ACC112 (cell line): ENCODE measurements around the gene PFKM.
A peak's percentile ranks its signal among the peaks of the same experiment; 100 is the strongest.

Experiments used
- H2AFZ ChIP-seq: fragments of 200-600 bp; sonication (generic); one replicate; pipeline ENCODE4 v1.6.0; 2017; ENCODE audit warnings: antibody characterized with exemption, low read length; ENCODE audit not compliant: unreplicated experiment
- H3K27ac ChIP-seq: fragments of 200-600 bp; sonication (generic); 2 replicates; pipeline ENCODE4 v1.5.1; 2014; ENCODE audit warnings: low read depth, mild to moderate bottlenecking, antibody characterized with exemption, low read length, moderate library complexity
- H3K27me3 ChIP-seq: fragments of 200-600 bp; sonication (generic); 2 replicates; pipeline ENCODE4 v1.6.1; 2014; ENCODE audit warnings: mild to moderate bottlenecking, antibody characterized with exemption, low read length, moderate library complexity, mixed read lengths; ENCODE audit not compliant: insufficient read depth
- H3K36me3 ChIP-seq: fragments of 200-600 bp; sonication (generic); 2 replicates; pipeline ENCODE4 v1.6.1; 2016; ENCODE audit warnings: mild to moderate bottlenecking, antibody characterized with exemption, low read length, moderate library complexity, mixed read lengths; ENCODE audit not compliant: insufficient read depth
- H3K4me1 ChIP-seq: fragments of 200-600 bp; sonication (generic); one replicate; pipeline ENCODE4 v1.6.1; 2016; ENCODE audit warnings: low read length, mixed read lengths; ENCODE audit not compliant: insufficient read depth, unreplicated experiment, control insufficient read depth
- H3K4me3 ChIP-seq: fragments of 200-600 bp; sonication (generic); 2 replicates; pipeline ENCODE4 v1.5.1; 2014; ENCODE audit warnings: mild to moderate bottlenecking, low read depth, low read length
- H3K79me2 ChIP-seq: fragments of 200-600 bp; sonication (generic); one replicate; pipeline ENCODE4 v1.6.0; 2016; ENCODE audit warnings: low read length; ENCODE audit not compliant: control insufficient read depth, unreplicated experiment, insufficient read depth

Gene PFKM

GRCh38 chr12:48177982-48178381, 58.8 kb downstream of the PFKM start:
- no peaks in the 10 kb centered on the region for H3K36me3 ChIP-seq
- no peak overlapping the region for H3K27ac ChIP-seq
- H3K4me1 ChIP-seq: no peaks in the 10 kb centered on the region
- H2AFZ ChIP-seq: no peak overlapping the region
- H3K4me3 ChIP-seq: no peak overlapping the region
- H3K27me3 ChIP-seq: peaks cover 48% of the 10 kb centered on the region
- H3K79me2 ChIP-seq: no peaks in the 10 kb centered on the region

GRCh38 chr12:48179466-48179865, 60.3 kb downstream of the PFKM start:
- no peak overlapping the region for H3K4me3 ChIP-seq
- no peak overlapping the region for H2AFZ ChIP-seq
- no peaks in the 10 kb centered on the region for H3K4me1 ChIP-seq
- no peaks in the 10 kb centered on the region for H3K36me3 ChIP-seq
- H3K27me3 ChIP-seq: peaks cover 58% of the 10 kb centered on the region
- H3K79me2 ChIP-seq: no peaks in the 10 kb centered on the region
- no peak overlapping the region for H3K27ac ChIP-seq

GRCh38 chr12:48180424-48180823, 61.3 kb downstream of the PFKM start:
- peaks cover 68% of the 10 kb centered on the region for H3K27me3 ChIP-seq
- H3K79me2 ChIP-seq: no peaks in the 10 kb centered on the region
- no peaks in the 10 kb centered on the region for H3K36me3 ChIP-seq
- H3K4me1 ChIP-seq: no peaks in the 10 kb centered on the region
- no peak overlapping the region for H3K27ac ChIP-seq
- H3K4me3 ChIP-seq: no peak overlapping the region
- H2AFZ ChIP-seq: no peak overlapping the region

- Histone ChIP-seq H2AFZ (no peak overlapping the region), H3K4me1 (no peaks in the 10 kb centered on the region), H3K27me3 (peaks cover 73% of the 10 kb centered on the region), H3K79me2 (no peaks in the 10 kb centered on the region), H3K27ac (no peak overlapping the region), H3K4me3 (no peak overlapping the region), H3K36me3 (no peaks in the 10 kb centered on the region)
Observed at GRCh38 chr12:48180857-48181495, 61.8 kb downstream of the PFKM start.

- peak overlapping the region; percentile 18; the same call in 1 of the 2 replicates for H3K27ac ChIP-seq
Observed at GRCh38 chr12:48182631-48183030, 63.5 kb downstream of the PFKM start.

GRCh38 chr12:48183091-48183875, 64.1 kb downstream of the PFKM start, which contains the start of gene CCDC184:
Gene CCDC184, plus strand, starts transcription at chr12:48183644. Its CDS starts 479 bp downstream, at chr12:48184123.
- H3K4me3 ChIP-seq: peak within 1 kb of the TSS; percentile 78
- H3K4me1 ChIP-seq: peaks cover 2% of the 10 kb centered on the region
- peak within 1 kb of the TSS; percentile 18; the same call in 1 of the 2 replicates for H3K27ac ChIP-seq
- H3K79me2 ChIP-seq: no peaks in the 10 kb centered on the region
- no peaks in the 10 kb centered on the region for H3K36me3 ChIP-seq
- peak within 1 kb of the TSS; percentile 97 for H2AFZ ChIP-seq
- peaks cover 54% of the 10 kb centered on the region for H3K27me3 ChIP-seq

More at GRCh38 chr12:48182631-48183030, 63.5 kb downstream of the PFKM start:
- Histone ChIP-seq H3K4me3 (peak overlapping the region; percentile 78), H3K79me2 (no peaks in the 10 kb centered on the region), H3K27me3 (peaks cover 60% of the 10 kb centered on the region), H3K4me1 (no peaks in the 10 kb centered on the region), H3K36me3 (no peaks in the 10 kb centered on the region), H2AFZ (peak overlapping the region; percentile 97)

GRCh38 chr12:48183876-48184548, 64.8 kb downstream of the PFKM start:
- H2AFZ ChIP-seq: peak overlapping the region; percentile 97
- no peak overlapping the region for H3K27ac ChIP-seq
- no peaks in the 10 kb centered on the region for H3K36me3 ChIP-seq
- H3K4me3 ChIP-seq: peak overlapping the region; percentile 78
- H3K4me1 ChIP-seq: peaks cover 8% of the 10 kb centered on the region
- H3K79me2 ChIP-seq: no peaks in the 10 kb centered on the region
- peaks cover 47% of the 10 kb centered on the region for H3K27me3 ChIP-seq

GRCh38 chr12:48184549-48184922, 65.4 kb downstream of the PFKM start:
- H3K36me3 ChIP-seq: no peaks in the 10 kb centered on the region
- no peak overlapping the region for H3K27ac ChIP-seq
- peaks cover 41% of the 10 kb centered on the region for H3K27me3 ChIP-seq
- H3K4me3 ChIP-seq: peak overlapping the region; percentile 78
- H3K4me1 ChIP-seq: peaks cover 9% of the 10 kb centered on the region
- H3K79me2 ChIP-seq: no peaks in the 10 kb centered on the region
- no peak overlapping the region for H2AFZ ChIP-seq

GRCh38 chr12:48185181-48185919, 66.2 kb downstream of the PFKM start:
- Histone ChIP-seq H3K4me1 (peaks cover 9% of the 10 kb centered on the region), H2AFZ (no peak overlapping the region), H3K4me3 (0 out of 2 replicates have a peak overlapping the region, but pooled peaks have one; percentile 78)

More at GRCh38 chr12:48185181-48185919, 66.2 kb downstream of the PFKM start:
- Histone ChIP-seq H3K36me3 (no peaks in the 10 kb centered on the region), H3K27me3 (peaks cover 38% of the 10 kb centered on the region), H3K27ac (no peak overlapping the region), H3K79me2 (no peaks in the 10 kb centered on the region)
